GM12872 (cell line): ENCODE measurements around the gene B3GNT5.

Experiments
- TF ChIP-seq, protein P1 (sequence below): IDR thresholded peaks from 3 replicates; pipeline ENCODE4 v1.5.1; 2011; ENCODE audit warnings: low read depth, mild to moderate bottlenecking, low read length, moderate library complexity; ENCODE audit not compliant: insufficient read depth

The B3GNT5 gene

DNA sequence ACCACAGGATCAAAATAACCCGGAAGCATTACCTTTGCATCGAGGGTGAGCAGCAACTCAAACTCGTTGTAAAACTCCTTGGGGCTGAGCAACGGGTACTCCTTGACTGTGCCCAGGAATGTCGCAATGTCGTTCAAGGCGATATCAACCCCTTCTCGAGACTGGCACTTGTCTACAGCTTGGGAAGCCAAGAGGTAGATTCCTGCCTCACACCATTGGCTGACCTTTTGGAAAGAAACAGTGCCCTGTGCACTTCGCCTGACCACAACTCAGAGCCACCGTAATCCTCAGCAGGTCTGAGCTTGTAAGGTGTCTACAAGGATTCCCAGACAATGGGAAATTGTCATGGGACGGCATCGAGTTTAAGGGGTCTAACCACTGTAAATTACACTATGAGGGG is 43.9 kb downstream of the B3GNT5 start:
- TF ChIP-seq, protein P1, sequence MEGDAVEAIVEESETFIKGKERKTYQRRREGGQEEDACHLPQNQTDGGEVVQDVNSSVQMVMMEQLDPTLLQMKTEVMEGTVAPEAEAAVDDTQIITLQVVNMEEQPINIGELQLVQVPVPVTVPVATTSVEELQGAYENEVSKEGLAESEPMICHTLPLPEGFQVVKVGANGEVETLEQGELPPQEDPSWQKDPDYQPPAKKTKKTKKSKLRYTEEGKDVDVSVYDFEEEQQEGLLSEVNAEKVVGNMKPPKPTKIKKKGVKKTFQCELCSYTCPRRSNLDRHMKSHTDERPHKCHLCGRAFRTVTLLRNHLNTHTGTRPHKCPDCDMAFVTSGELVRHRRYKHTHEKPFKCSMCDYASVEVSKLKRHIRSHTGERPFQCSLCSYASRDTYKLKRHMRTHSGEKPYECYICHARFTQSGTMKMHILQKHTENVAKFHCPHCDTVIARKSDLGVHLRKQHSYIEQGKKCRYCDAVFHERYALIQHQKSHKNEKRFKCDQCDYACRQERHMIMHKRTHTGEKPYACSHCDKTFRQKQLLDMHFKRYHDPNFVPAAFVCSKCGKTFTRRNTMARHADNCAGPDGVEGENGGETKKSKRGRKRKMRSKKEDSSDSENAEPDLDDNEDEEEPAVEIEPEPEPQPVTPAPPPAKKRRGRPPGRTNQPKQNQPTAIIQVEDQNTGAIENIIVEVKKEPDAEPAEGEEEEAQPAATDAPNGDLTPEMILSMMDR = no peak

DNA sequence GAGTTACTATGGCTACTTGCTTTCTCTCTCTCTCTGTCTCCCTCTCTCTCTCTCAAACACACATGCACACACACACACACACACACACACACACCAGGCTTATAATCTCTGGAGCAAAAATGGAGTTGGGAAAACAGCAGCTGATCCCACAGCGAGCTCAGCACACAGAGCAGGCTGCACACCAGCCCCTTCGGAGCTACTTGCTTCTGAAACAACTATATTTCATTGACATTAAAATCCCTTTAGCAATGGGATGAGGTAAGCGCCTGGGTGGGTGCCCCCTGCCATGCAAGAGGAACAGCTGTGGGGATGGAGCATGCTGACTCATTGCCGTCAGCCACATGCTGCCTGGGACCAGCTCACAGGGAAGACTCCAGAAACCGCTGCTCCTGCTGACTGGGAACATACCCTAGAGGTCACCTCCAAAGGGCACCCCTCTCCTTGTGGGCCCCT is 45.7 kb downstream of the B3GNT5 start:
- TF ChIP-seq, protein P1 = no peak

DNA sequence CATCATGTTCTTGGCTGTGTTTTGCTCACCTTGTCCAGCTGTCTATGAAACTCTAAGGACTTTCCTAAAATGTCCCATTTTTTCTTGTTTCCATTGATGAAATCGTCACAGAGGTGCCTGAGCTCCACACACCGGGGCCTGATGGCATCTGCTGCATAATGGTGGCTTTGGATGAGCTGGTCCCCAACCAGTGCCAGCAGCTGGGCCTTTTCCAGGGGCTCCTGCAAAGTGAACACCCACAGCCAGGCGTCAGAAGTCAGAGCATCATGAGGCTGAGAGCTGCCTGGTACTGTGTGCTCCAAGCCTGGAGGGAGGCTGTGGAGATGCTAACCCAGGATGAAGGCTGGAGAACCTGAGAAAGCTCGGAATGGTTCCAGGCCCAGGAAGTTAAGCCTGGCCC is 46.9 kb downstream of the B3GNT5 start:
- TF ChIP-seq, protein P1 = no peak

DNA sequence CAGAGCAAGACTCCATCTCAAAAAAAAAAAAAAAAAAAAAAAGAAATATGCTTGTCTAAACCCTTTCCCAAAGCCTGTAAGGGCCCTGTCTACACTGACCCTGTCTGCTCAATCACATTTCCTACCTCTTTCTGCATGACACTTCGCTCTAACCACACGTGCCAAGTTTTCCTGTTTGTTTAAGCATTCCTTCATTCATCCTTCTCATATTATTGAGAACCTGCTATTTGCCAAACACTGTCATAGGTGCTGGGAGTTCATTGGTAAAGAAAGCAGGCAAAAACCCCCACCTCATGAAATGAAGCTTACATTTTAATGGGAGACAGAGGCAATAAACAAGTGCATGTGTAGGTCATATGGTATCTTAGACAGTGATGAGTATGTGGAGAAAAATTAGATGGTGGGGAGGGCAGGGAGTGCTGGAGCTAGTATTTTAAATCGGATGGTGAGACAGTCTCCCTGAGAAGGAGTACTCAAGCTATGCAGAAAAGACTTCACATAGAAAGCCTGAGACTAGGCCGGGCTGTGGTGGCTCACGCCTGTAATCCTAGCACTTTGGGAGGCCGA is 48.0 kb downstream of the B3GNT5 start:
- TF ChIP-seq, protein P1 = no peak

DNA sequence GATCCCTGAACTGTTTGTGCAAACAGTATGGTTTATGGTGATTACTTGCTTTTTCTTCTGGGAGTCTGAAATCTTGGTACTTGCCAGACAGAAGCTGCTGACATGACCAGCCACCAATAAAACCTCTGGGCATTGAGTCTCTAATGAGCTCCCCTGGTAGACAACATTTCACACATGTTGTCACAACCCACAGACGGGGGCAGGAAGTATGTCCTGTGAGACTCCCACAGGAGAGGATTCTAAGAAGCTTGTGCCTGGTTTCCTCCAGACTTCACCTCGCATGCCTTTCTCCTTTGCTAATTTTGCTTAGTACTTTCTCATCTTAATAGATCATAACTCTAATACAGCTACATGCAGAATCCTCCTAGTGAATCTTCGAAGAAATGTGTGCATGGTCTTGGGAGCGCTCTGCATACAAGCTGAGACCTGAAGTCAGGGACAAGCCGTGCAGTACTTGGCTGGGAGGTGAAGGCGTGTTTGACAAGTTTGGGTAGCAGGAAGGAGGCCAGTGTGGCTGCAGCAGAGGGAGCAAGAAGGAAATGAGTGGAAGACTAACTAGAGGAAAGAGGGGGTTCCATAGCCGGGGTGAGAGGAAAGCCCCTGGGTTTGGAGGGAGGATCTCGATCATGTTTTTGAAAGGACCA is 49.0 kb downstream of the B3GNT5 start:
- TF ChIP-seq, protein P1 = no peak

DNA sequence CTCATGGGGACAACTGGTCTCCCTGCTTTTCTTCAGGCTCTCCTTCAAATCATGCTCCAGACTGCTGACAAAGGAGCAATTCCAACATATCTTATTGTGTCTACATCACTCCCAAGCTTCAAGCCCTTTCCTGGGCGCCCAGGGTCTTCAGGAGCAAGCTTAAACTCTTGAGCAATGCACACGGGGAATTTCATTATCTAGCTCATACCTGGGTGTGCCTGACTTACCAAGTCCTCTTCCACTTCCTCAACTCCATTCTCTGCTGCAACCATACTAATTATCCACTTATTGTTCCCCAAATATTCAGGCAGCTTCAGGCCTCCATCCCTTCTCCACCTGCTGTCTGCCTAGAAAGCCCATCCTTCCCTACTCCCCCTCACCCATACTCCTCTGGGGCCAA is 50.6 kb downstream of the B3GNT5 start:
- TF ChIP-seq, protein P1 = no peak

DNA sequence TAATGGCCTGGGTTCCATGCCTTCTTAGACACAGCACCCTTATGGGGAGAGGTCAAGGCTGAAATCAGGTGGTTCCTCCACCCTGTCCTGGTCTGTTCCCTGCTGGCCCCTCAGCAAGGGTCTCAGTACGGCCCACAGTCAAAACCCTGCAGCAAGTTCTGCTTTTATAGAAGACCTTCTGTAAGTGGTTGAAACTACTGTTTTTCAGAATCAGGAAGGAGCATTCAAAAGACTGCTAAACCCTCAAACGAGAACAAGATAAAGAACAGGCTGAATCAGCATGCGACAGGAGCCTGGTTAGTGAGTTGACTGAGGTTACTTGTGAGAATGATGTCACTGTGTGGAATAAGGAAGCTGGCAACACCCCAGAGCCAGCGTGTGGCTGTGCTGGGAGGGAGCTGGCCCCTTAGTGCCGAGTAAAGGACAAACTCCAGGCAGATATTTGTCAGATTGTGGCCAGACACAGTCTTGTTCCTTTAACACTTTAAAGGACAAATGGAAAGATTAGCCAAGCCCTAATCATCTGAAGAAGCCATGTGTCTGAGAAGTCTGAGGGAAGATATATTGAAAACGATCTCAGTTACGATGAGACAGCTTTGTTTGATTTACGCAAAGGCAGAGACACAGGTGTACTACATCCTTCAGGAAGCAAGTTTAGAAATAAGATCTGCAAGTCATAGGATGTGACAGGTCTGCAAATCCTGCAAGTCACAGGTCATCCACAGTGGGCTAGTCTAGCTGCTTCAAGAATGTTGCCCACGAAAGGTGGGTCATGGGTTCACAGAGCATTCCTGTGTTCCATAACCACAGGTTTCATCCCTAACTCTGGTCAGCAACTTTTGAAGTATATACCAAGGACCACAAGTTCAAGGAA is 54.0 kb downstream of the B3GNT5 start:
- TF ChIP-seq, protein P1 = no peak
